Mucosa of rectum (tissue), 2 donors: ENCODE results near the gene YEATS2.

Experiments used
- H3K27ac ChIP-seq, 2 donors: one replicate each; pipeline ENCODE4 v1.7.0; 2013; ENCODE audit warnings: inconsistent platforms in 2 of 2, low read depth in 2 of 2, low read length in 2 of 2
- H3K27me3 ChIP-seq, 2 donors: one replicate each; pipeline ENCODE4 v1.7.0; 2013; ENCODE audit warnings: low read length in 2 of 2; ENCODE audit not compliant: control insufficient read depth in 2 of 2, insufficient read depth in 2 of 2
- H3K36me3 ChIP-seq, 2 donors: one replicate each; pipeline ENCODE4 v1.7.0; 2013; ENCODE audit warnings: low read length in 2 of 2; ENCODE audit not compliant: control insufficient read depth in 2 of 2, insufficient read depth in 2 of 2
- H3K4me1 ChIP-seq, 2 donors: one replicate each; pipeline ENCODE4 v1.7.0; 2013; ENCODE audit warnings: low read length in 2 of 2, mild to moderate bottlenecking in 1 of 2; ENCODE audit not compliant: control insufficient read depth in 2 of 2, insufficient read depth in 2 of 2
- H3K4me3 ChIP-seq, 2 donors: one replicate each; pipeline ENCODE4 v1.7.0; 2013; ENCODE audit warnings: low read length in 2 of 2
- H3K9ac ChIP-seq, 2 donors: one replicate each; pipeline ENCODE4 v1.7.0; 2013; ENCODE audit warnings: low read length in 2 of 2, low read depth in 1 of 2, mild to moderate bottlenecking in 1 of 2
- H3K9me3 ChIP-seq, 2 donors: one replicate each; pipeline ENCODE4 v1.7.0; 2013; ENCODE audit warnings: low read length in 2 of 2; ENCODE audit not compliant: control insufficient read depth in 2 of 2
- donor health status: healthy.
- donor health status: Normal muscosa, but diverticular disease.

YEATS2 gene

GRCh38 chr3:183807881-183808280 is 110.3 kb downstream of the YEATS2 start:
- Histone ChIP-seq H3K27me3 (no peaks in the 10 kb centered on the region), H3K36me3 (peaks cover 46 to 64% of the 10 kb centered on the region in 2 donors), H3K4me3 (no peak overlapping the region), H3K4me1 (peaks cover 0 to 2% of the 10 kb centered on the region in 2 donors), H3K27ac (no peak overlapping the region), H3K9ac (no peak overlapping the region), H3K9me3 (no peaks in the 10 kb centered on the region)

DNA sequence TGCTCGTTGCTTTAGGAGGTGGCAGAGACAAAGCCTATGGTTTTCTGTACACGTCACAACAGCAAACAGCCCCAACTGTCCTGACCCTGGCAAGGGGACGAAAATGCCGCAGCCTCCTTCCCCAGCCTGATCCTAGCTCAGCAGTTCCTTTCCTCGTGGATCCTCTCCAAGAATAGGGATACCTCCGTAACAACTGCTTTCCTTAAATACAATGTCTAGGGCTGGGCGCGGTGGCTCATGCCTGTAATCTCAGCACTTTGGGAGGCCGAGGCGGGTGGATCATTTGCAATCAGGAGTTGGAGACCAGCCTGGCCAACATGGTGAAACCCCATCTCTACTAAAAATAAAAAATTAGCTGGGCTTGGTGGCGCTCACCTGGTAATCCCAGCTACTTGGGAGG is 110.8 kb downstream of the YEATS2 start:
- Histone ChIP-seq H3K27ac (no peak overlapping the region), H3K4me3 (no peak overlapping the region), H3K4me1 (peaks cover 0 to 2% of the 10 kb centered on the region in 2 donors), H3K27me3 (no peaks in the 10 kb centered on the region), H3K9me3 (no peaks in the 10 kb centered on the region), H3K9ac (no peak overlapping the region), H3K36me3 (peaks cover 42 to 61% of the 10 kb centered on the region in 2 donors)

GRCh38 chr3:183809270-183809669 is 111.7 kb downstream of the YEATS2 start:
- H3K36me3 ChIP-seq = peaks cover 37 to 57% of the 10 kb centered on the region in 2 donors
- no peak overlapping the region for H3K9ac ChIP-seq
- H3K27ac ChIP-seq = no peak overlapping the region
- H3K4me1 ChIP-seq = peaks cover 0 to 2% of the 10 kb centered on the region in 2 donors
- H3K9me3 ChIP-seq = no peaks in the 10 kb centered on the region
- H3K4me3 ChIP-seq = no peak overlapping the region
- no peaks in the 10 kb centered on the region for H3K27me3 ChIP-seq

DNA sequence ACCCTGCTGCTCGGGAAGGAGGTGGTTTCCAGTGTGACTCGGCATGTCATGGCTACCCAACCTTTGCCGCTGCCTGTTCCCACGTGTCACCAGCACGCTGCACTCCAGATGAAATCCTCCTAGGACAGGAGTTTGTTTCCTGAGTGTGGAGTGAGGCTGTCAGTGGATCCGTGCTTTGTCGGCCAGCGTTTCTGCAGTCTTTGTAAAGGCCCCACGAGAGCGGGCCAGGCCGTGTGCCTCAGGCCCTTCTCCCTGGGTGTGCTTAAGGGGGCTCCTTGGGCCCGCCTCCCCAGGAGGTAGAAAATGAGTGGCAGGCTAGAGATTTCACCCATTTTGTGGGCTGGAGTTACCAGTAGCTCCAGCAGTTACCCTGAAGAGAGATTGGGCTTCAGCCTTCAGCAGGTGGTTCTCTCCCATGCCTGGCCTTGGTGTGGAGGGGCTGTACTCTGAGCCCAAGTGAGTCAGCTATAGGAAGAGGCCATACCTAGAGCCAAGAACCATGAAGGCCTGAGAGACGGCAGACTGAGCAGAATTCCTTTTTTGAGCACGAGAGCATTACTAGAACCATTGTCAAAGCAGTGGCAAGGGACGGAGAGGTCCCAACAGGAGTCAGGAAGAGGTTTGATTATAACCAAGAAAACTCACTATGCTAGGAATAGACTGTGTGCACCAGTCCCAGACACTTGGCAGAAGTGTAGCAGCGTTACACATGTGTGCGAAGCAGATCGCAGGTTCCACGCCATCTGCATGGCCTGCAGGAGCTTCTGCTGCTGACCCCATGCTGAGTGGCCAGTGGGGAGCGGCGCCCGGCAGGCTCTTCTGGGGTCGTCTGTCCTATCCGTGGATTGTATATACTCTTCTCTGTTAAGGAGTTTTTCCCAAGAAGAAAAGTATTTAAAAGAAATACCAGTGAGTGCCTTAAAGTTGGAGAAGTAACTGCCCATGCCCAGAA is 113.3 kb downstream of the YEATS2 start:
- Histone ChIP-seq H3K9me3 (no peaks in the 10 kb centered on the region), H3K9ac (no peak overlapping the region), H3K27ac (no peak overlapping the region), H3K4me3 (no peak overlapping the region), H3K36me3 (peaks cover 32 to 52% of the 10 kb centered on the region in 2 donors), H3K27me3 (no peaks in the 10 kb centered on the region), H3K4me1 (peaks cover 2% of the 10 kb centered on the region in 2 donors)

DNA sequence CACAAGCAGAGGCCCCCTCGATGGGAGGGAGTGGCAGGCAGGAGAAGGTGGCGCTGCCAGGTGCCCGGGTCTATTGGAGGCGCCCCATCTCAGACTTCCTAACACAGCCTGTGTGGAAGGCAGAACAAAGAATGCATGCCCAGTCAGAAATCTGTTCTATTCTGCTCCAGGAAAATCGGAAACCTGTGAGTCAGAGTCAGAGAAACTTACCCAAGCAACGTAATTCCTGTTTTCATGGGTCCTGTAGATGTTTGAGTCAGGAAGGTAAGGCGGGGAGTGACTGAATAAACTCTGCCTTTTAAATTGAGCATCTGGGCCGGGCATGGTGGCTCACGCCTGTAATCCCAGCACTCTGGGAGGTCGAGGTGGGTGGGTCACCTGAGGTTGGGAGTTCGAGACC is 114.0 kb downstream of the YEATS2 start:
- Histone ChIP-seq H3K27ac (no peak overlapping the region), H3K4me1 (peaks cover 2% of the 10 kb centered on the region in 2 donors), H3K27me3 (no peaks in the 10 kb centered on the region), H3K9ac (no peak overlapping the region), H3K36me3 (peaks cover 29 to 52% of the 10 kb centered on the region in 2 donors), H3K9me3 (no peaks in the 10 kb centered on the region), H3K4me3 (no peak overlapping the region)

DNA sequence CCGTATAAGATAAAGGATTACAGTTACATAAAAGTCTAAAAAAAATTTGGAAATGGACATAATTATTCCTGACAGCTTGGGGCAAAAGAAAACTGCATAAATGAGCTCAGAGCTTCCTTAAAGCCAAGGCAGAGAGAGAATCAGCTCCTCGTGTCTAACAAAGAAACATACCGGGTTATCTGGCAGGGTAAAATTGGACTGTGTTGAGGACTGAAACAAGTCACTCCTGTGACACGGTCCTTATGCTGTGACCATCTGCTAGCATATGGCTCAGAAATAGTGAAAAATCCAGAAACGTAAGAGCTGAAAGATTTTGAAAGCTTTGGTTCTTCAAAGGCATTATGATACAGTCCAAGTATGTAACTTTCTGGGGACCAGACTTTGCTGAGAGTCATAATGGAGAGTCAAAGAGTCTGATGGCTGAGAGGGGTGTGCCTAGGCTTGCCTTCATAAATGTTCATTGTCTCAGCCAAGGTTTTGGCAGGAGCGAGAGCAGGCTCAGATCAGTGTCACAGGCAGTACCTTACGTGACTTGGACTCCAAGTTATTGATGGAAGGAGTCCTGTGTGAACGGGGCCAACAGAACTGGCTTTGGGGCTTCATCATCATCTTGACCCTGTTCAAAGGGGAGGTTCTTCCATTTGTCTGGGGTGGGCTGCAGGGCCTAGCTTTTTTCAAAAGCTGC is 115.3 kb downstream of the YEATS2 start:
- H3K9ac ChIP-seq = no peak overlapping the region
- H3K4me3 ChIP-seq = no peak overlapping the region
- H3K27ac ChIP-seq = no peak overlapping the region
- no peaks in the 10 kb centered on the region for H3K9me3 ChIP-seq
- H3K4me1 ChIP-seq = peaks cover 2% of the 10 kb centered on the region in 2 donors
- H3K36me3 ChIP-seq = peaks cover 19 to 41% of the 10 kb centered on the region in 2 donors
- no peaks in the 10 kb centered on the region for H3K27me3 ChIP-seq

DNA sequence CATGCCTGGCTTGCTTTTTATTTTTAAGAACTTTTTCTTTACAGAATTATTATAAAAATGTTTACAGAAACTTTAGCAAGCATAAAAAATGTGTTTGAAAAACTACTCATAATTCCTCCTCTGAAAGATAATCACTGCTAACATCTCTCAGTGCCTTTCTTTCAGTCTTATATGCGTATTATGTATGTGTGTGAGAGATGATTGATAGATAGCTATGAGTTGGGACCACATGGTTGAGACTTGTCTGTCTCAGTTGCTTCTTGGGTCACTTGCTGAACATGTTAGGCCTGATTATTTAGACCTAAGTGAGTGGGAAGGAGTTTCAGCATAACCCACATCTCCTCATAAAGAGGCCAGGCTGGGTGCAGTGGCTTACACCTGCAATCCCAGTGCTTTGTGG is 116.6 kb downstream of the YEATS2 start:
- Histone ChIP-seq H3K9ac (no peak overlapping the region), H3K4me1 (peaks cover 0 to 2% of the 10 kb centered on the region in 2 donors), H3K4me3 (no peak overlapping the region), H3K9me3 (no peaks in the 10 kb centered on the region), H3K36me3 (peaks cover 14 to 33% of the 10 kb centered on the region in 2 donors), H3K27me3 (no peaks in the 10 kb centered on the region), H3K27ac (no peak overlapping the region)

DNA sequence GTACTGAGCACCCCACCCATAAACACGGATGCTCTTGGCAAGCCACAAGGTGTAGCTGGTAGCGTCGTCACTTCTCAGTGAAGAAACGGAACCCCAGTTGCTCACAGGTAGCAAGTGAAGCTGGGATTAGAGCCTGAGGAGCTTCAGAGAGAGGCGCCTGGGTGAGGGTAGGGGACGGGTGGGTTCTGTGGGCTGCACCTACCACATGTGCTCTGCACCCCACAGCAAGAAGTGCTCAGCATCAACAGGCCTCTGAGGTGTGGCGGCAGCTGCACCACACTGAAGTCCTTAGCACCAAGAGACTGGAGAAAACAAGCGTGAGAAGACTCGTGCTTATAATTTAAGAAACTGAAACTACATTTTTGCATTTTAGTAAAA is 118.0 kb downstream of the YEATS2 start:
- peaks cover 0 to 2% of the 10 kb centered on the region in 2 donors for H3K4me1 ChIP-seq
- peaks cover 7 to 20% of the 10 kb centered on the region in 2 donors for H3K36me3 ChIP-seq
- no peaks in the 10 kb centered on the region for H3K27me3 ChIP-seq
- H3K4me3 ChIP-seq = no peak overlapping the region
- H3K9me3 ChIP-seq = no peaks in the 10 kb centered on the region
- H3K9ac ChIP-seq = no peak overlapping the region
- H3K27ac ChIP-seq = no peak overlapping the region

GRCh38 chr3:183815951-183816475 is 118.4 kb downstream of the YEATS2 start:
- Histone ChIP-seq H3K4me1 (peaks cover 0 to 2% of the 10 kb centered on the region in 2 donors), H3K36me3 (peaks cover 2 to 15% of the 10 kb centered on the region in 2 donors), H3K9me3 (no peaks in the 10 kb centered on the region), H3K9ac (no peak overlapping the region), H3K27ac (no peak overlapping the region), H3K4me3 (no peak overlapping the region), H3K27me3 (no peaks in the 10 kb centered on the region)
